Brain microvascular endothelial cell (primary cell): Measurements from ENCODE around the gene HBG1.

Experiments
- DNase-seq: peaks from one replicate; pipeline ENCODE4 v3.0.0-alpha.2; 2020
- H3K27ac ChIP-seq: fragments of 250-450 bp; sonication (Bioruptor Pico); 2 replicates; pipeline ENCODE4 v1.5.1; 2020; ENCODE audit warnings: mild to moderate bottlenecking, moderate library complexity
- H3K27me3 ChIP-seq: fragments of 250-450 bp; sonication (Bioruptor Pico); replicated peaks from 2 replicates; pipeline ENCODE4 v1.5.1; 2020; ENCODE audit warnings: mild to moderate bottlenecking
- H3K36me3 ChIP-seq: fragments of 250-450 bp; sonication (Bioruptor Pico); replicated peaks from 2 replicates; pipeline ENCODE4 v1.5.1; 2020; ENCODE audit warnings: mild to moderate bottlenecking
- H3K4me3 ChIP-seq: 2 replicates; pipeline ENCODE4 v1.5.1; 2011; ENCODE audit warnings: low read depth, mild to moderate bottlenecking, control low read depth, low read length, moderate library complexity
- in situ Hi-C: cut with HindIII; loops from 2 replicates; pipeline ENCODE4 v1.10.0; 2017; ENCODE audit warnings: low sequenced_read_pairs, low pct_ligation_motif_present
- TF ChIP-seq, protein P1 (sequence below): IDR thresholded peaks from 2 replicates; pipeline ENCODE4 v1.5.1; 2011; ENCODE audit warnings: low read depth, mild to moderate bottlenecking, moderate library complexity, low read length, control low read depth, inconsistent platforms; ENCODE audit errors: missing control alignments

HBG1 gene

DNA sequence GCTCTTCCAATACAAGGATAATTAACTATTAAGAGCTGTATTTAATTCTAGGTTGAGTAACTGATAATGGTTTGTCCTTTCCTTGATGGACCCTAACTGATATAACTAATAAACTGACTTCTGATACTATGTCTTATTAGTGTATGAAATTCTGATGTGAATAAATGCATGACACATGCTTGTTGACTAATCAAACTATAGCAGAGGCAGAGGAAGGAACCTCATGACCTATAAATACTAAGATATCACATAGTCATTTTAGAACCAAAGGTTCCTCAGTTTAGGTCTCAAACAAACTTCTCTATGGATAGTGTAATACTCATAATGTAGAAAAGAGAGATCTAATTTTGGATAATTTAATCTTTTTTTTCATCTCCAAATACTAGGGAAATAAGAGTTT is 10.6 kb downstream of the HBG1 start:
- H3K27me3 ChIP-seq, result no peaks in the 10 kb centered on the region
- no peak for DNase-seq
- TF ChIP-seq, protein P1, sequence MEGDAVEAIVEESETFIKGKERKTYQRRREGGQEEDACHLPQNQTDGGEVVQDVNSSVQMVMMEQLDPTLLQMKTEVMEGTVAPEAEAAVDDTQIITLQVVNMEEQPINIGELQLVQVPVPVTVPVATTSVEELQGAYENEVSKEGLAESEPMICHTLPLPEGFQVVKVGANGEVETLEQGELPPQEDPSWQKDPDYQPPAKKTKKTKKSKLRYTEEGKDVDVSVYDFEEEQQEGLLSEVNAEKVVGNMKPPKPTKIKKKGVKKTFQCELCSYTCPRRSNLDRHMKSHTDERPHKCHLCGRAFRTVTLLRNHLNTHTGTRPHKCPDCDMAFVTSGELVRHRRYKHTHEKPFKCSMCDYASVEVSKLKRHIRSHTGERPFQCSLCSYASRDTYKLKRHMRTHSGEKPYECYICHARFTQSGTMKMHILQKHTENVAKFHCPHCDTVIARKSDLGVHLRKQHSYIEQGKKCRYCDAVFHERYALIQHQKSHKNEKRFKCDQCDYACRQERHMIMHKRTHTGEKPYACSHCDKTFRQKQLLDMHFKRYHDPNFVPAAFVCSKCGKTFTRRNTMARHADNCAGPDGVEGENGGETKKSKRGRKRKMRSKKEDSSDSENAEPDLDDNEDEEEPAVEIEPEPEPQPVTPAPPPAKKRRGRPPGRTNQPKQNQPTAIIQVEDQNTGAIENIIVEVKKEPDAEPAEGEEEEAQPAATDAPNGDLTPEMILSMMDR, result no peak
- H3K4me3 ChIP-seq, result no peak overlapping the region
- H3K27ac ChIP-seq, result no peak overlapping the region
- no peaks in the 10 kb centered on the region for H3K36me3 ChIP-seq
- in situ Hi-C loops, result no loop called here

DNA sequence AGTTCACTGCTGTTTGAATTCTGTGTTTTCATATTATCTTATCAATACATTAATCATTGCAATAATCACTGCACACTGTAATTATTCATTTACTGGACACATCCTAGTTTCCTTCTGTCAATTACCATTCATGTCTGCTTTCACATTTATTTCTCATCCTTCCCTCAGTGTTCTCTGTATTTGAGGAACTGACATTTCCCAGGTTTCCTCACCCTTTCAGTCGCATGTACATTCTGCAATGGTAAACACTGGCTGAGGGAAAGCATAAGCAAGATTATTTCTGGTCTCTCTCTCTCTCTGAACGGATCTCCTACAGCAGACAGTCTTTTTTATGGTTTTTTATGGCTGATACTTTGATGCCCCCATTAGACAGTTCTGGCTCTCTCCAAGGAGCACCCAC is 11.2 kb downstream of the HBG1 start:
- Histone ChIP-seq H3K4me3 (no peak overlapping the region), H3K27ac (no peak overlapping the region), H3K27me3 (no peaks in the 10 kb centered on the region), H3K36me3 (no peaks in the 10 kb centered on the region)
- DNase-seq, result no peak
- in situ Hi-C loops, result no loop called here
- TF ChIP-seq, protein P1, result no peak

DNA sequence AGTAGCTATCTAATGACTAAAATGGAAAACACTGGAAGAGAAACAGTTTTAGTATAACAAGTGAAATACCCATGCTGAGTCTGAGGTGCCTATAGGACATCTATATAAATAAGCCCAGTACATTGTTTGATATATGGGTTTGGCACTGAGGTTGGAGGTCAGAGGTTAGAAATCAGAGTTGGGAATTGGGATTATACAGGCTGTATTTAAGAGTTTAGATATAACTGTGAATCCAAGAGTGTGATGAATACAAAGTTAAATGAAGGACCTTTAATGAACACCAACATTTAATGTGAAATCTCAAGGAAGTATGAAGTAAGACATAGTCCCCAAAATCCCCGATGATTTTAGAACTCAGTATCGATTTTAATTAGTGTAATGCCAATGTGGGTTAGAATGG is 12.2 kb downstream of the HBG1 start:
- no peaks in the 10 kb centered on the region for H3K27me3 ChIP-seq
- no peak overlapping the region for H3K4me3 ChIP-seq
- no peaks in the 10 kb centered on the region for H3K36me3 ChIP-seq
- TF ChIP-seq, protein P1, result no peak
- H3K27ac ChIP-seq, result no peak overlapping the region
- in situ Hi-C loops, result no loop called here
- DNase-seq, result no peak

DNA sequence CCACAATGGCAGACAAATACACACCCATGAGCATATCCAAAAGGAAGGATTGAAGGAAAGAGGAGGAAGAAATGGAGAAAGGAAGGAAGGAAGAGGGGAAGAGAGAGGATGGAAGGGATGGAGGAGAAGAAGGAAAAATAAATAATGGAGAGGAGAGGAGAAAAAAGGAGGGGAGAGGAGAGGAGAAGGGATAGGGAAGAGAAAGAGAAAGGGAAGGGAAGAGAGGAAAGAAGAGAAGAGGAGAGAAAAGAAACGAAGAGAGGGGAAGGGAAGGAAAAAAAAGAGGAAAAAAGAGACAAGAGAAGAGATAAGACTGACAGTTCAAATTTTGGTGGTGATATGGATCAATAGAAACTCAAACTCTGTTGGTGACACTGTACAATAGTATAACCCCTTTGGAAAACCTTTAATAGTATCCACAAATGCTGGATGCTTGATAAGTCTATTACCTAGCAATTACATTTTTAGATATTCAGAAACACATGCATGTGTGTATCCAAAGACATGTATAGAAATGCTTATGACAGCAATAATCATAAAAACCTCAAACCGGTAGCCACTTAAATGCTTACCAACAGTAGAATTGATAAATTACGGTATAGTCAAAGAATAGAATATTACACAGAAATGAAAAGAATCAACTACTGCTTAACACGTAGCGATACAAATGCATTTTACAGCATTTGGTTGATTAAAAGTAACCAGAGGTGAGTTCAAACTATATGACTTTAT is 14.1 kb downstream of the HBG1 start:
- Histone ChIP-seq H3K4me3 (no peak overlapping the region), H3K27ac (no peak overlapping the region), H3K36me3 (no peaks in the 10 kb centered on the region), H3K27me3 (no peaks in the 10 kb centered on the region)
- TF ChIP-seq, protein P1, result no peak
- in situ Hi-C loops, result no loop called here
- DNase-seq, result no peak

DNA sequence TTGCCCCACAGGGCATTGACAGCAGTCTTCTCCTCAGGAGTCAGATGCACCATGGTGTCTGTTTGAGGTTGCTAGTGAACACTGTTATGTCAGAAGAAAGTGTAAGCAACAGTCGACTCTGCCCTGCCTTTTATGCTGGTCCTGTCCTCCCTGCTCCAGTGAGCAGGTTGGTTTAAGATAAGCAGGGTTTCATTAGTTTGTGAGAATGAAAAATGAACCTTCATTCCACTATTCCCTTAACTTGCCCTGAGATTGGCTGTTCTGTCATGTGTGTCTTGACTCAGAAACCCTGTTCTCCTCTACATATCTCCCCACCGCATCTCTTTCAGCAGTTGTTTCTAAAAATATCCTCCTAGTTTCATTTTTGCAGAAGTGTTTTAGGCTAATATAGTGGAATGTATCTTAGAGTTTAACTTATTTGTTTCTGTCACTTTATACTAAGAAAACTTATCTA is 15.2 kb downstream of the HBG1 start, which contains the start of gene HBD:
TSS of gene HBD (minus strand) at position 103 of the 454 bp plus-strand sequence. CDS start at position 53, 50 bp downstream.
- TF ChIP-seq, protein P1, result no peak
- Histone ChIP-seq H3K36me3 (no peaks in the 10 kb centered on the region), H3K27ac (no peak within 1 kb of the TSS), H3K27me3 (no peaks in the 10 kb centered on the region), H3K4me3 (no peak within 1 kb of the TSS)
- peak; percentile 55 for DNase-seq
- in situ Hi-C loops, result no loop called here

DNA sequence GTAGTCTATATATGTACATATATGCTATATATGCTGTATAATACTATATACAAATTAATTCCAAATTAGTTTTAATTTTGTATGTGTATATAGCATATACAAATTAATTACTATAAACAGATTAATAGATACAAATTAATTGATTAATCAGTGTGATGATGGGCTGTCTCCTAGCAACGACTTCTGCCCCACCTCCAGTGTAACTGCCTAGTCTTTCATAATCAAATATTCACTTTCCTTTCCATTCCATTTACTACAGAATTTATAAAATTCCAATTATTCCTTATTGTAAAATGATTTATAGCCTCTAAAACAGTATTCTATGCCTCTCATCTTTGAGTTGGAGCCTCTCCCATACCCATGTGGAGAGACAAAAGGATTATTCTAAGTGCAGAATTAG is 16.4 kb downstream of the HBG1 start:
- no peaks in the 10 kb centered on the region for H3K36me3 ChIP-seq
- in situ Hi-C loops, result no loop called here
- H3K4me3 ChIP-seq, result no peak overlapping the region
- H3K27ac ChIP-seq, result no peak overlapping the region
- H3K27me3 ChIP-seq, result no peaks in the 10 kb centered on the region
- no peak for DNase-seq
- TF ChIP-seq, protein P1, result no peak
